GM19324 (cell line): ENCODE measurements around the gene OR2G2.

Experiments
- ATAC-seq: cut with Tn5 transposase; IDR thresholded peaks from one replicate; pipeline ENCODE4 v1.9.1; 2021; ENCODE audit warnings: mild to moderate bottlenecking, moderate library complexity; ENCODE audit not compliant: unreplicated experiment, low FRiP score

The OR2G2 gene, protein sequence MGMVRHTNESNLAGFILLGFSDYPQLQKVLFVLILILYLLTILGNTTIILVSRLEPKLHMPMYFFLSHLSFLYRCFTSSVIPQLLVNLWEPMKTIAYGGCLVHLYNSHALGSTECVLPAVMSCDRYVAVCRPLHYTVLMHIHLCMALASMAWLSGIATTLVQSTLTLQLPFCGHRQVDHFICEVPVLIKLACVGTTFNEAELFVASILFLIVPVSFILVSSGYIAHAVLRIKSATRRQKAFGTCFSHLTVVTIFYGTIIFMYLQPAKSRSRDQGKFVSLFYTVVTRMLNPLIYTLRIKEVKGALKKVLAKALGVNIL

GRCh38 chr1:247588060-247588459, at the start of gene OR2G2:
Gene OR2G2, plus strand, starts transcription at chr1:247588360. Its CDS starts 0 bp downstream, at chr1:247588360.
- no peak for ATAC-seq

- ATAC-seq = no peak
Measured at GRCh38 chr1:247538561-247538960, 49.6 kb upstream of the OR2G2 start.

DNA sequence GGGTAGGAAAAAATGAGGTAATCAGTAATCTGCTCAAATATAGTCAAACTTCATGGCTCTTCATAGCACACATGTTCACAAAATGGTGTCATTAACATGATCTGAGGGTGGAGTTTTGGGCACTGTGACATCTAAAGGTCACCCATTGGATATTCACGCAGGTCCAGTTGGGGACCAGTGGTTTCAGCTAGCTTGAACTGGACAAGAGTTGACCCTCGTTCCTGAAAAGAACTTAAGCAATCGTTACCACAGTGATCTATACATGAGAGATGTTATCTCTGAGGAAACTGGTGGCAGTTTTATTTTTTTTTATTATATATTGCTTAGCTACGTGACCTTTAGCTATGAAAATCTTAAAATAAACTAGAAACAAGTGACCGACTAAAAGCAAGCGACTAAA, 48.9 kb upstream of the OR2G2 start:
- no peak for ATAC-seq

DNA sequence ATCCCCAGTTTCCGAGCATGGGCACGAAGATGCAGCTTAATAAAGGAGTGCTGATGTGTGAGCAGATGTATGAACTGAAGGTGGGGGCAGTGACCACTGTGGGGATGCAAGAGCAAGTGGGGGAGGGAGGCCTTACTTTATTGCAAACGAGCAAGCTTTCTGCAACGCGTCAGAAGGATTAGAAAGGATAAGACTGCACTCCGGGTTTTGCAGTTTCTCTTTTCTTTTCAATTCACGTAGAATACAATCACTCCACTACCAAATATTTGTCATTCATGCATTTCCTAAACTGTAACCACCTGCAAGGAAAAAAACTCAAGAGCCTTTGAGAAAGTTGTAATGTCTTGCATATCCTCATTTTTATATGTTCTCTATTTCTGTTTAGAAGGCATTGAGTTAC, 47.6 kb upstream of the OR2G2 start:
- ATAC-seq = no peak

DNA sequence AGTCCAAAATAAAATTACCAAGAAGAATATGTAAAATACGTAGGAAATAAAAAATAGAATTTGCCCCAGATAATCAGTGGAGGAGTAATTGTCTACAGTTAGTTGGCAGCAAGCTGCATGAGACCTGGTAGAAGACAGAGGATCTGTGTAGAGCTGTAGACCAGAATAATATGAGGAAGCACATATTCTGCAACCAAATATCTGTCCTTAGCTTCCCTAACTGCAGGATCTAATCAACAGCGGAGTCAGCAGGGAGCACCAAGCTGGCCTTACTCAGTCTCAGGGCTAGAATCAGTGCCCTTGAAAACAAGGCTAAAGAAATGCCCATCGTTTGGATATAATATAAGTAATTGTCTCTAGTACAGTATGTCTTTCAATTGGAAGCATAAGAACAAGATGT, 45.3 kb upstream of the OR2G2 start:
- no peak for ATAC-seq

DNA sequence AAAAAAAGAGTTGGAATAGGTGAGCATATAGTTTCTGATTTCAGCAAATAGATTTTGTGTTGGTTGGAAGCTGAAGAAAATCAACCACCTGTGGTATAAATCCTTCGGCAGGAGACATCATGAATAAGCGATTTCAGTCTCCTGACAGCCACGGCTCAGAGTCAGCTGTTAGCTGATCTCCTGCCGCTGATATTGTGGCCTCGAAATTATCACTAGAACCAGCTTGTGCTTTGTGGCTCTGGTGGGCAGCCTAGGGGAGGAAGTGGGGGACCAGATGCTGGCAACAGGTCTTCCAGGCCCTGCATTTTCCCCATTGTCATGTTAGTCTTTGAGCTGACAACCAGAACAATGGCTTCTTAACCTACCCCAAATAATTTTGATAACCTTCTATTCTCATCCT, 40.1 kb upstream of the OR2G2 start:
- no peak for ATAC-seq

DNA sequence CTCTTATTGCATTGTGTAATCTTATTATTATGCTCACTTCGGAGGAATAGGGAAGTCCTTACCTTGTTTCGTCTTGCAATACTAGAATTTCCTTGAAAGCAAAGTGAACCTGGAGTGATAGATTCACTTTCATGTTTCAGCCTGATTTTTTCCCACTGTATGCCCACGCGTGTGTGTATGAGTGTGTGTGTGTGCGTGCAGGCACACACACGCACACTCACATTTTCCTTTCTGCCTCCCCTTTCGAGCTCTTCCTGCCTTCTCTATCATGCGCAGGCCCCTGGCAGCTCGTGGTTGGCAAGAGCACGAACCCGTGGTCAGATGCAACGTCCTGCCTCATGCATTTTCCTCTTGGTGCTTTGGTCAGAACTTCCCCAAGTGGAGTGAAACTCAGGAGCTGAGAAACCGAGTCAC, 39.4 kb upstream of the OR2G2 start, which contains the start of gene GCSAML:
Gene GCSAML, plus strand, starts transcription at position 366 of the 414 bp plus-strand sequence. CDS start 58 bp downstream, outside the sequence.
- ATAC-seq = no peak

- no peak for ATAC-seq
Measured at GRCh38 chr1:247551721-247552120, 36.4 kb upstream of the OR2G2 start.

DNA sequence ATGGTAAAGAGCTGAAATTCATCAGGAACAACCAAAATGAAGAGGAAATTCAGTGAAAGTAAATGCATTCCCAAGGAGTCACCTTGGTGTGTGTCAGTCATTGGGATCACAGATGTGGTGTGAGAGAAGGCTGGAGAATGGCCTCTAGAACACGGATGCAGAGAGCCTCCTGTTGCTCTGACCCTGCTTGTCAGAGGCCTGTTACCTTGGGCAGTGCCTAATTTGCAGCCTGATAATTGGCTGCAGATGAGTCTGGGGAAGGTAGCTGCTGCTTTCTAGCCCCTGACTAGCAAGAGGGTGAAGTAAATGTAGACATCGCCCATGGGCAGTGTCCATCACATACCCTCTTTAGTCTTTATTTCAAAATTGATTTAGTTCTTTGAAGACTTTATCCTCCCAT, 35.9 kb upstream of the OR2G2 start:
- no peak for ATAC-seq

GRCh38 chr1:247557926-247558674, 30.1 kb upstream of the OR2G2 start:
- no peak for ATAC-seq

- ATAC-seq = no peak
Measured at GRCh38 chr1:247561711-247562110, 26.4 kb upstream of the OR2G2 start.

DNA sequence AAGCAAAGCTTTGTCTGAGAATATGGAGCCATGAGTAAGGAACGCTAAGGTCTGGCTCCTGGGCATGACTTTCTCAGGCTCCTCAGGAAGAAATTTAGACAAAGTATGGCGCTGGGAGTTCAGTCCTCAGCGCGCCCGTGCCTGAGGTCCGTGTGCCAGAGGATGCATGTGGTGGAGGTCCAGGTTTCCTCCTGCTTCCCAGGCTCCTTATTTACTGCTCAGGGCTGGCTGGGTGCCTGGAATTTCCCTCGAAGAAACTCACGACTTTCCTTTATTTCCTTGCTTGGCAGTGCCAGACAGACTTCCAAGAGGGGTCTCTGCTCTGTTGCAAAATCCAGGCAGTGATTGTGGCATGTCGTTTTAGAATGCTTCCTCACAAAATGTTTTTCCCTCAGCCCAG, 26.0 kb upstream of the OR2G2 start:
- ATAC-seq = no peak

DNA sequence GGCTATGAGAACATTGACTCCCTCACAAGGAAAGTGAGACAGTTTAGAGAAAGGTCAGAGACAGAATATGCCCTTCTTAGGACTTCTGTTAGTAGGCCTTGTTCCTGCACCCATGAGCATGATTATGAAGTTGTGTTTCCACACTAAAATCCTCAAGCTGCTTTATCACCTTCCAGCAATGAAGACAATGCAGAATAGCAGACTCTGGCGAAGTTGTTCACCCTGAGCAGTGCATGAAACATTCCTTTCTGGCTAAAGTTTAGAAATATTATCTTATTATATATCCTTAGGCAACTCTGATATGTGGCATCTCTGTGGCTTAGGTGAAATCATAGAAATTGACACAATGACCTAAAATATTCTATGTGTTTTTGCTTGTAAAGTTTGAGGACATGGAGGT, 13.9 kb upstream of the OR2G2 start:
- no peak for ATAC-seq

- no peak for ATAC-seq
Measured at GRCh38 chr1:247574664-247575063, 13.5 kb upstream of the OR2G2 start.

- ATAC-seq = no peak
Measured at GRCh38 chr1:247576514-247576913, 11.6 kb upstream of the OR2G2 start.

DNA sequence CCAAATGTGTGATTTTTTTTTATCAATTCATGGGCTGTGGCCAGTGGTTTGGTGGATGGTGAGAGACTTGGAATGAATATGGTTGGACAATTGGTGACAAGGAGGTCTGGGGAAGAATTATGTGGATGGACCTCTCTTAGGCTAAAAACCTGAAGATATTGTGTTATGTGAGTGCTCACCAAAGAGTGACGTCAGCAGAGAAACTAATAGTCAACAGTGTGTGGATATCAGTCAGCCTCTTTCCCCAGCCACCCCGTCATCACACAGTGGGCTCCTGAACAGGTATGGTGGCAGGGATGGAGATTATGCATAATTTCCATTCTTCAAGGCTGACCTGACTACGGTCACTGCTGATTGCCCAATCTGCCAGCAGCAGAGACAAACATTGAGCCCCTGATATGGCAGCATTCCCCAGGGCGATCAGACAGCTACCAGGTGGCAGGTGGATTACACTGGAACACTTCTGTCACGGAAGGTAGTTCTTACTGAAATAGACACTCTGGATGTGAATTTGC, 9.2 kb upstream of the OR2G2 start:
- no peak for ATAC-seq

DNA sequence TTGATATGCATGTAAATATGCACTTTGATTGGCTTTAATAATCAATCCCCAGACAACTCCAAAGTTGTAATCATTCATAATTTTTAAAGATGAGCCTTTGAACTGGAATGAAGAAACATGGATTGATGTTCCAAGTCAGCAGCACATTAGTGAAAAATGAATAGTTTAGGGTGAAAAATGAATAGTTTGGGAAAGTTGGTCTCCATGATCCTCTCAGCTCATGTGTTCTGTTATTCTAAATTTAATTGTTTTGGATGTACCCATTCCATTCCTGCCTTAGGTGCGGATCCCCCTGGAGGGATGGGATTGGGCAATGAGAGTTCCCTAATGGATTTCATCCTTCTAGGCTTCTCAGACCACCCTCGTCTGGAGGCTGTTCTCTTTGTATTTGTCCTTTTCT, 17.1 kb downstream of the OR2G2 start, which contains the start of gene OR2G3:
Gene OR2G3, plus strand, starts transcription at position 301 of the 400 bp plus-strand sequence. Its CDS starts 0 bp downstream, at position 301.
- ATAC-seq = no peak

DNA sequence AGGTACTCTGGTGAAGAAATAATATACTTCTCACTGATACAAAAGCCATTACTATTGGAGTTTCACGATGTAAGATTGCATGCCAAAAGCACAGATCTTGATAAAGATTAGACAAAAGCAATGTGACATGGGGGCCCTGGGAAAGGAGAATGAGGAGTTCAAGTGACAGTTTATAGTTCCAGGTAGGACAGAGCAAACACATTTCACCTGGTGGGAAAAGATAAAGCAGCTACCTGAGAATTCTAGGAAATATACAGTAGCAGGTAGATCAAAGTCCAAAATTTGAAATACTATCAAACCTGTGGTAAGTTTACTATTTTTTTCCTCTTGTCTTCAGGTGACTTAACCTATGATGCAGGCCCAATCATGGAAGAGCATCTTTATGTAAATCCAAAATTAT, 25.2 kb downstream of the OR2G2 start:
- ATAC-seq = no peak

DNA sequence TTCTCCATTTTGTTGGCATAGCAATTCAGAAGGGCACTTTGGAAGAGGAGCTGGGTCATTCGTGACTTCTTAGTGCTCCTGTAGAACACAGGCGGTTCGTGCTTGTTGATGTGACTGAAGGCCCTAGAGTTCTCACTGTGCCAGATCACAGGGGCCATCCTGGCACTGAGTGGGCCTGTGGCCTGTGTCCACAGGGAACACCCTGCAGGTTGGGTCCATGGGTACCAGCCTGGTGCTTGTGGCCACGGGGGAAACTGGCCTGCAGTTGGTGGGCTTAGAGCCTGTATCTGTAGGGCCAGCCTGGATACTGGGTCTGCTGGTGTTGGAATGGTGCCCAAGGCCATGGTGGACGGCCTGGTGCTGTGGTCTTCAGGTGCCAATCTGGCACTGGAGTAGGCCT, 26.5 kb downstream of the OR2G2 start:
- ATAC-seq = no peak

- no peak for ATAC-seq
Measured at GRCh38 chr1:247627951-247628350, 39.8 kb downstream of the OR2G2 start.

DNA sequence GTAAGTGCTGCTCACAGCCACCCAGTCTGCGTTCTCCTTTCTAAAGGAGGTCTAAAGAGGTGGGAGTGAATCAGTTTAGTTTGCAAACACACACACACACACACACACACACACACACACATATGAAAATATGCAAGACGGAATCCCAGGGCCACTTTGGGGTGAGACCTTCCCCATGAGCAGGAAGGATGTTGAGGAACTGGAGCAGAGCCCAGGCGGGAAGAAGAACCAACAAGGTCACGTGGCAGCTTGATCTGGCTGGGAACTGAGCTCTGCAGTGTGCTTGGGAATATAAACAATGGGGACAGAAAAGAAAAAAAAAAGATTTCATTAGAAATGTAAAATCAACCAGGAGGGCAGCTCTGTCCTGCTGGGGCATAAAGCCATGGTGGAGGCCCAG, 49.9 kb downstream of the OR2G2 start:
- no peak for ATAC-seq

DNA sequence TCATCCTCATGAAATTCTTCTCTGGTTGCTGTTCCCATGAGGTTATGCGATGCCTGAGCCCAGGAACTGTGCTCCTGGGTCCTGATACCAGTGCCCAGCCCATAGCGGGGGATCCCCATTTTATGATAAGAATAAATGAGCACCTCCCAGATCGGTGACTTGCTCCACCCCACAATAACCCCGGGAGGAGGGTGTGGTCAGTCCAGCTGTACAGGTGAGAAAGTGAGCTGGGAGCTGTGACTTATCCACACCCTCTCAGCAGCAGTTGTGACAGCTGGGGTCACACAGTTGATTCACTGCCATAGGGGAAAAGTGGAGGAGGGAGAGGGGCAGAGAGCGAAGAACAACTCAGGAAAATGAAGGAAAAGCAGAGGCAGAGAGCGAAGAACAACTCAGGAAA, 50.6 kb downstream of the OR2G2 start:
- ATAC-seq = no peak
